Esophagus squamous epithelium (tissue), 4 donors: Measurements from ENCODE around the gene INHBC.

Source experiments
- POLR2A ChIP-seq, 4 donors: fragments of 450-650 bp; IDR thresholded peaks; one replicate each; pipeline ENCODE4 v1.6.1; 2017; ENCODE audit warnings: antibody characterized with exemption in 4 of 4, mild to moderate bottlenecking in 4 of 4, moderate library complexity in 3 of 4
- TF ChIP-seq, protein P1 (sequence below), 6 experiments: fragments of 450-650 bp in 4 of 6; fragments of 200-600 bp in 2 of 6; sonication (generic) in 2 of 6; IDR thresholded peaks; one replicate each; pipeline ENCODE4 v1.5.1; 2016 to 2019; ENCODE audit warnings: antibody characterized with exemption in 6 of 6, mild to moderate bottlenecking in 4 of 6, moderate library complexity in 4 of 6

DNA sequence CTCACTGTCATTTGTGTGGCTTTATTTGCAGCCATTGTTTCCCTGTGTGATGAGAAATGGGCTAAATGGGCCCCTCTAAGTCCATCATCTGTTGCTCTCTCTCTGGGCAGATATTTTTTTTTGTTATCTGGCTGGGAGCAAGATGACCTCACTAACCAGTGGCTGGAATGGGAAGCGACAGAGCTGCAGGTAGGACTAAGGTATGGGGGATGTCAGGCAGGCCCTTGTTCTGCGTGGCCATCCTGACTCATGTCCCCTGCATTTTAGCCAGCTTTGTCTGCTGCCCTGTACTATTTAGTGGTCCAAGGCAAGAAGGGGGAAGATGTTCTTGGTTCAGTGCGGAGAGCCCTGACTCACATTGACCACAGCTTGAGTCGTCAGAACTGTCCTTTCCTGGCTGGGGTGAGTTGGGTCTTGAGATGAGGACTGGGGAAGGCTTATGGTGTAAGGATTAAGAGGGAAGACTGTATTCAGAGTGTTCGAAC, 54.6 kb downstream of the INHBC start:
- TF ChIP-seq, protein P1, sequence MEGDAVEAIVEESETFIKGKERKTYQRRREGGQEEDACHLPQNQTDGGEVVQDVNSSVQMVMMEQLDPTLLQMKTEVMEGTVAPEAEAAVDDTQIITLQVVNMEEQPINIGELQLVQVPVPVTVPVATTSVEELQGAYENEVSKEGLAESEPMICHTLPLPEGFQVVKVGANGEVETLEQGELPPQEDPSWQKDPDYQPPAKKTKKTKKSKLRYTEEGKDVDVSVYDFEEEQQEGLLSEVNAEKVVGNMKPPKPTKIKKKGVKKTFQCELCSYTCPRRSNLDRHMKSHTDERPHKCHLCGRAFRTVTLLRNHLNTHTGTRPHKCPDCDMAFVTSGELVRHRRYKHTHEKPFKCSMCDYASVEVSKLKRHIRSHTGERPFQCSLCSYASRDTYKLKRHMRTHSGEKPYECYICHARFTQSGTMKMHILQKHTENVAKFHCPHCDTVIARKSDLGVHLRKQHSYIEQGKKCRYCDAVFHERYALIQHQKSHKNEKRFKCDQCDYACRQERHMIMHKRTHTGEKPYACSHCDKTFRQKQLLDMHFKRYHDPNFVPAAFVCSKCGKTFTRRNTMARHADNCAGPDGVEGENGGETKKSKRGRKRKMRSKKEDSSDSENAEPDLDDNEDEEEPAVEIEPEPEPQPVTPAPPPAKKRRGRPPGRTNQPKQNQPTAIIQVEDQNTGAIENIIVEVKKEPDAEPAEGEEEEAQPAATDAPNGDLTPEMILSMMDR (IDR thresholded peaks at IDR 0.05) = no peak
- no peak for TF ChIP-seq POLR2A (IDR thresholded peaks at IDR 0.05)
